SK-N-SH (cell line): ENCODE measurements around the gene MYO16. TPM values are rescaled to one million over a fixed set of nuclear protein-coding genes. Genes with fewer than 3 reads are reported as not detected.

ENCODE experiments used
- CTCF ChIA-PET: fragments of 300-600, 350-600 bp; formaldehyde crosslinking; extraction: SDS; loops from one replicate; lab custom pipeline; 2021; lab: Yijun Ruan, JAX
- POLR2A ChIA-PET: fragments of 350-600 bp; sonication (Branson Sonifier 250); formaldehyde crosslinking; extraction: SDS; loops from one replicate; lab custom pipeline; 2020; ENCODE audit warnings: antibody characterized with exemption, inconsistent platforms; lab: Yijun Ruan, JAX
- DNase-seq: peaks from one replicate; pipeline ENCODE4 v3.0.0; 2012
- H2AFZ ChIP-seq: fragments of 200-600 bp; sonication (generic); 2 replicates; pipeline ENCODE4 v1.8.1; 2016; ENCODE audit warnings: antibody characterized with exemption, mild to moderate bottlenecking, low read depth
- H3F3A ChIP-seq: fragments of 200-600 bp; sonication (generic); replicated peaks from 2 replicates; pipeline ENCODE3; 2016; ENCODE audit warnings: antibody characterized with exemption, mild to moderate bottlenecking; ENCODE audit not compliant: insufficient read depth
- H3K27ac ChIP-seq, 2 experiments: fragments of 200-500 bp in 1 of 2; fragments of 200-600 bp in 1 of 2; sonication (Bioruptor generic) in 1 of 2; sonication (generic), shearing (Covaris generic) in 1 of 2; 2 replicates each; pipeline versions ENCODE4 v1.5.1 to v1.6.1; 2014 to 2016; ENCODE audit warnings: low read depth in 2 of 2, inconsistent platforms in 1 of 2, low read length in 1 of 2, mild to moderate bottlenecking in 1 of 2, mixed read lengths in 1 of 2
- H3K27me3 ChIP-seq: fragments of 200-600 bp; sonication (generic), shearing (Covaris generic); 2 replicates; pipeline ENCODE4 v1.6.1; 2016; ENCODE audit warnings: mixed run types; ENCODE audit not compliant: insufficient read depth
- H3K36me3 ChIP-seq, 2 experiments: fragments of 200-500 bp in 1 of 2; fragments of 200-600 bp in 1 of 2; sonication (Bioruptor generic) in 1 of 2; sonication (generic) in 1 of 2; replicated peaks in 1 of 2; 2 replicates each; pipeline versions ENCODE3 to v1.5.1; 2014 to 2016; ENCODE audit warnings: low read length in 1 of 2, mild to moderate bottlenecking in 1 of 2; ENCODE audit not compliant: insufficient read depth in 2 of 2, control insufficient read depth in 1 of 2
- H3K4me1 ChIP-seq, 2 experiments: fragments of 200-500 bp in 1 of 2; fragments of 200-600 bp in 1 of 2; sonication (Bioruptor generic) in 1 of 2; sonication (generic), shearing (Covaris generic) in 1 of 2; 2 replicates each; pipeline versions ENCODE4 v1.5.1 to v1.6.1; 2014 to 2016; ENCODE audit warnings: low read depth in 1 of 2, low read length in 1 of 2, mixed run types in 1 of 2; ENCODE audit not compliant: insufficient read depth in 2 of 2, control insufficient read depth in 1 of 2
- H3K4me2 ChIP-seq: fragments of 200-600 bp; sonication (generic), shearing (Covaris generic); 2 replicates; pipeline ENCODE4 v1.6.1; 2017; ENCODE audit warnings: mixed run types
- H3K4me3 ChIP-seq, 2 experiments: fragments of 200-500 bp in 1 of 2; fragments of 200-600 bp in 1 of 2; sonication (Bioruptor generic) in 1 of 2; sonication (generic), shearing (Covaris generic) in 1 of 2; 2 replicates each; pipeline versions ENCODE4 v1.5.1 to v1.8.1; 2014 to 2016; ENCODE audit warnings: low read depth in 2 of 2, inconsistent platforms in 1 of 2, low read length in 1 of 2, mild to moderate bottlenecking in 1 of 2, mixed read lengths in 1 of 2, moderate library complexity in 1 of 2
- H3K79me2 ChIP-seq: fragments of 200-600 bp; sonication (generic); 2 replicates; pipeline ENCODE4 v1.8.1; 2017; ENCODE audit warnings: mild to moderate bottlenecking; ENCODE audit not compliant: insufficient read depth
- H3K9ac ChIP-seq: fragments of 200-600 bp; sonication (generic); 2 replicates; pipeline ENCODE4 v1.6.1; 2017; ENCODE audit warnings: mixed run types
- H3K9me2 ChIP-seq: fragments of 200-600 bp; sonication (generic); 2 replicates; pipeline ENCODE4 v1.6.1; 2017; ENCODE audit warnings: mixed run types
- H3K9me3 ChIP-seq: fragments of 200-600 bp; sonication (generic); 2 replicates; pipeline ENCODE4 v1.6.1; 2017; ENCODE audit warnings: mixed run types, mild to moderate bottlenecking, moderate library complexity
- H4K20me1 ChIP-seq: fragments of 200-600 bp; sonication (generic); 2 replicates; pipeline ENCODE4 v1.6.1; 2017; ENCODE audit warnings: mild to moderate bottlenecking, mixed run types; ENCODE audit not compliant: insufficient read depth
- ELF1 ChIP-seq: IDR thresholded peaks from 2 replicates; pipeline ENCODE4 v1.4.0; 2012
- EZH2phosphoT487 ChIP-seq: fragments of 200-600 bp; sonication (generic); IDR thresholded peaks from 2 replicates; pipeline ENCODE4 v1.6.1; 2017; ENCODE audit warnings: low read depth, mixed run types, mild to moderate bottlenecking, antibody characterized with exemption, moderate library complexity, borderline replicate concordance
- FOXJ3 ChIP-seq: sonication (generic); formaldehyde crosslinking; IDR thresholded peaks from 2 replicates; pipeline ENCODE4 v1.5.1; 2020; ENCODE audit warnings: mild to moderate bottlenecking, missing genetic modification reagents
- MXI1 ChIP-seq: IDR thresholded peaks from 2 replicates; pipeline ENCODE4 v1.6.1; 2012; ENCODE audit warnings: mild to moderate bottlenecking, low read depth, low read length, improper control_type of control experiment
- RAD21 ChIP-seq: IDR thresholded peaks from 2 replicates; pipeline ENCODE4 v1.6.1; 2012; ENCODE audit warnings: mild to moderate bottlenecking, low read length
- RCOR1 ChIP-seq: fragments of 150-350 bp; IDR thresholded peaks from 2 replicates; pipeline ENCODE4 v1.6.1; 2017; ENCODE audit warnings: antibody characterized with exemption, low read length
- RXRA ChIP-seq: IDR thresholded peaks from 2 replicates; pipeline ENCODE4 v1.4.0; 2012; ENCODE audit warnings: low read depth, mild to moderate bottlenecking, borderline replicate concordance
- SIN3A ChIP-seq: IDR thresholded peaks from 2 replicates; pipeline ENCODE4 v1.6.1; 2012; ENCODE audit warnings: low read depth, mild to moderate bottlenecking, low read length, moderate library complexity, borderline replicate concordance
- SMC3 ChIP-seq: IDR thresholded peaks from 2 replicates; pipeline ENCODE4 v1.6.1; 2012; ENCODE audit warnings: low read depth, low read length, improper control_type of control experiment
- TAF1 ChIP-seq: IDR thresholded peaks from 2 replicates; pipeline ENCODE4 v1.6.1; 2012; ENCODE audit warnings: low read depth, mild to moderate bottlenecking, low read length, moderate library complexity, borderline replicate concordance
- TCF12 ChIP-seq: IDR thresholded peaks from 2 replicates; pipeline ENCODE4 v1.4.0; 2012
- TEAD4 ChIP-seq: IDR thresholded peaks from 2 replicates; pipeline ENCODE4 v1.4.0; 2012; ENCODE audit warnings: mild to moderate bottlenecking, borderline replicate concordance; ENCODE audit not compliant: insufficient read depth
- WGBS: methylation state at CpG from one replicate; pipeline ENCODE4 v1.1.6; 2017; ENCODE audit warnings: low lambda C conversion rate; 5-methylcytosine and 5-hydroxymethylcytosine counted together
- polyA plus RNA-seq, 3 experiments: library from polyadenylated mRNA; depleted of rRNA; stranded (reverse); fragments of >200 nt; gene quantifications; 2 replicates each; pipeline ENCODE4 v1.2.3, GENCODE V29; 2012
- TF ChIP-seq, protein P1 (sequence below): IDR thresholded peaks from 2 replicates; pipeline ENCODE4 v1.4.0; 2012; ENCODE audit warnings: low read depth
- TF ChIP-seq, protein P2 (sequence below): IDR thresholded peaks from 2 replicates; pipeline ENCODE4 v1.4.0; 2012; ENCODE audit warnings: low read depth, borderline replicate concordance
- TF ChIP-seq, protein P3 (sequence below): fragments of 200-600 bp; sonication (generic); IDR thresholded peaks from 2 replicates; pipeline ENCODE4 v1.6.1; 2017; ENCODE audit warnings: antibody characterized with exemption, mild to moderate bottlenecking, moderate library complexity

MYO16 gene
- polyA plus RNA-seq, 1 of the 3 experiments (the other 2 are of a cell fraction): 0.07 TPM

DNA sequence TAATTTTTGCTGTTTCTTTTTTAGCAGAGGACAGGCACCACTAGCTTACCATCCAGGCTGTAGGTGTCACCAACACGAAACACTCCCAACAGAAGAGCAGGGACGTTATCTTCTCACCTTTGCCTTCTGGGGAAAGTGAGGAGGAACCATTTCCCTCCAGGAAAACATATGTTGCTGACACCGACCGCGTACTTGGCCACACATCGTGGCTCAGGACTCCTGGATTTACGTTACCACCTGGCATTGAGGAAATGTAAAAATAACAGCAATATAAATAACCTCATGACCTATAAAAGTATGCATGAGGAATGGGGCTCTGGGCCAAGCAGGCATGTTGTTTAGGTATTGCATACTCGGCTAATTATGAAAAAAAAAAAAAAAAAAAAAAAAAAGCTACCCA, 525.1 kb downstream of the MYO16 start:
- Histone ChIP-seq H2AFZ (no peak overlapping the region), H3K9ac (no peak overlapping the region), H3K27ac (peak overlapping the region; percentile 84 to 88), H3K9me3 (no peaks in the 10 kb centered on the region), H3K4me3 (no peak overlapping the region), H3F3A (peaks cover 24% of the 10 kb centered on the region), H3K79me2 (no peaks in the 10 kb centered on the region), H3K36me3 (no peaks in the 10 kb centered on the region), H4K20me1 (no peaks in the 10 kb centered on the region), H3K27me3 (no peaks in the 10 kb centered on the region), H3K9me2 (no peaks in the 10 kb centered on the region), H3K4me2 (no peak overlapping the region), H3K4me1 (peaks cover 40 to 46% of the 10 kb centered on the region in 2 experiments)
- ChIA-PET CTCF (no interaction called here), POLR2A (no interaction called here)
- TF ChIP-seq RXRA: no peak
- TF ChIP-seq EZH2phosphoT487: no peak
- TF ChIP-seq, protein P1, sequence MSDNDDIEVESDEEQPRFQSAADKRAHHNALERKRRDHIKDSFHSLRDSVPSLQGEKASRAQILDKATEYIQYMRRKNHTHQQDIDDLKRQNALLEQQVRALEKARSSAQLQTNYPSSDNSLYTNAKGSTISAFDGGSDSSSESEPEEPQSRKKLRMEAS: no peak
- TF ChIP-seq MXI1: no peak
- TF ChIP-seq TEAD4: no peak
- TF ChIP-seq TAF1: no peak
- no peak for TF ChIP-seq ELF1
- TF ChIP-seq, protein P2, sequence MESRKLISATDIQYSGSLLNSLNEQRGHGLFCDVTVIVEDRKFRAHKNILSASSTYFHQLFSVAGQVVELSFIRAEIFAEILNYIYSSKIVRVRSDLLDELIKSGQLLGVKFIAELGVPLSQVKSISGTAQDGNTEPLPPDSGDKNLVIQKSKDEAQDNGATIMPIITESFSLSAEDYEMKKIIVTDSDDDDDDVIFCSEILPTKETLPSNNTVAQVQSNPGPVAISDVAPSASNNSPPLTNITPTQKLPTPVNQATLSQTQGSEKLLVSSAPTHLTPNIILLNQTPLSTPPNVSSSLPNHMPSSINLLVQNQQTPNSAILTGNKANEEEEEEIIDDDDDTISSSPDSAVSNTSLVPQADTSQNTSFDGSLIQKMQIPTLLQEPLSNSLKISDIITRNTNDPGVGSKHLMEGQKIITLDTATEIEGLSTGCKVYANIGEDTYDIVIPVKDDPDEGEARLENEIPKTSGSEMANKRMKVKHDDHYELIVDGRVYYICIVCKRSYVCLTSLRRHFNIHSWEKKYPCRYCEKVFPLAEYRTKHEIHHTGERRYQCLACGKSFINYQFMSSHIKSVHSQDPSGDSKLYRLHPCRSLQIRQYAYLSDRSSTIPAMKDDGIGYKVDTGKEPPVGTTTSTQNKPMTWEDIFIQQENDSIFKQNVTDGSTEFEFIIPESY: no peak
- no peak for TF ChIP-seq FOXJ3
- TF ChIP-seq RCOR1: no peak
- no peak for TF ChIP-seq RAD21
- TF ChIP-seq, protein P3, sequence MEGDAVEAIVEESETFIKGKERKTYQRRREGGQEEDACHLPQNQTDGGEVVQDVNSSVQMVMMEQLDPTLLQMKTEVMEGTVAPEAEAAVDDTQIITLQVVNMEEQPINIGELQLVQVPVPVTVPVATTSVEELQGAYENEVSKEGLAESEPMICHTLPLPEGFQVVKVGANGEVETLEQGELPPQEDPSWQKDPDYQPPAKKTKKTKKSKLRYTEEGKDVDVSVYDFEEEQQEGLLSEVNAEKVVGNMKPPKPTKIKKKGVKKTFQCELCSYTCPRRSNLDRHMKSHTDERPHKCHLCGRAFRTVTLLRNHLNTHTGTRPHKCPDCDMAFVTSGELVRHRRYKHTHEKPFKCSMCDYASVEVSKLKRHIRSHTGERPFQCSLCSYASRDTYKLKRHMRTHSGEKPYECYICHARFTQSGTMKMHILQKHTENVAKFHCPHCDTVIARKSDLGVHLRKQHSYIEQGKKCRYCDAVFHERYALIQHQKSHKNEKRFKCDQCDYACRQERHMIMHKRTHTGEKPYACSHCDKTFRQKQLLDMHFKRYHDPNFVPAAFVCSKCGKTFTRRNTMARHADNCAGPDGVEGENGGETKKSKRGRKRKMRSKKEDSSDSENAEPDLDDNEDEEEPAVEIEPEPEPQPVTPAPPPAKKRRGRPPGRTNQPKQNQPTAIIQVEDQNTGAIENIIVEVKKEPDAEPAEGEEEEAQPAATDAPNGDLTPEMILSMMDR: no peak
- no peak for TF ChIP-seq SIN3A
- no peak for TF ChIP-seq TCF12
- no peak for TF ChIP-seq SMC3
- no peak for DNase-seq
- WGBS: 74% methylated on average over 8 of the region's 8 CpGs
